Measurements from ENCODE around the gene SEL1L.

SEL1L gene

DNA sequence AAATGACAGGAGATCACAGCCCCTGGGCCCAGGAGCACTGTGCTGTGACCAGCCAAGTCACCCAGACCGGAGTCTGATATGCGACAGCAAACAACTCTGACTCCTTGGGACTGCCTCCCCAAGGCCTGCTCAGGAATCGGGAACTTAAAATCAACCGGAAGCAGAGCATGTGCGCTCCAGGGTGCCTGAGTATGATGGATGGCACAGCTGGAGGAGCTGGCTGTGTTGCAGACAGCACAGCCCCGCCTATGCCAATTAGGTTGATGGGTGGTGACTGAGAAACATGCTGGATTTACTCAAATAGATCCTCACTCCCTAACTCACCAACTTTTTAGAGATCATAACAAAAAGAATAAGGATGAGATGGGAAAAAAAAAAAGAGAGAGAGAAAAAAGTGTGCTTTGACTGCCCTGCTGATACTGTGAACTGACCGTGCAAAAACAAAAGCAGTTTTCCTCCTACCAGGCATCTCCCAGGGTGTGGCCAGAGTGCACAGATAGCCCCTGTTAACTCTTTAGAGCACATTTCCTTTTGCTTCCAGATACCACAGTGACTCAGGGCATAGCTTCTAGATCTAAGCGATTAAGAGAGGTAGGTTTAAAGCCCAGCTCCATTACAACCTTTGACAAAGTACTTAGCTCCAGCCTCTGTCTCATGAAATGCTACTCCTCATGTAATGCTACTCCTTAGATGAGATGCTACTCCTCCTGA is 106.2 kb downstream of the SEL1L start:
- H3K27ac ChIP-seq, result peak overlapping the region; percentile 51
- TF ChIP-seq, protein P1, sequence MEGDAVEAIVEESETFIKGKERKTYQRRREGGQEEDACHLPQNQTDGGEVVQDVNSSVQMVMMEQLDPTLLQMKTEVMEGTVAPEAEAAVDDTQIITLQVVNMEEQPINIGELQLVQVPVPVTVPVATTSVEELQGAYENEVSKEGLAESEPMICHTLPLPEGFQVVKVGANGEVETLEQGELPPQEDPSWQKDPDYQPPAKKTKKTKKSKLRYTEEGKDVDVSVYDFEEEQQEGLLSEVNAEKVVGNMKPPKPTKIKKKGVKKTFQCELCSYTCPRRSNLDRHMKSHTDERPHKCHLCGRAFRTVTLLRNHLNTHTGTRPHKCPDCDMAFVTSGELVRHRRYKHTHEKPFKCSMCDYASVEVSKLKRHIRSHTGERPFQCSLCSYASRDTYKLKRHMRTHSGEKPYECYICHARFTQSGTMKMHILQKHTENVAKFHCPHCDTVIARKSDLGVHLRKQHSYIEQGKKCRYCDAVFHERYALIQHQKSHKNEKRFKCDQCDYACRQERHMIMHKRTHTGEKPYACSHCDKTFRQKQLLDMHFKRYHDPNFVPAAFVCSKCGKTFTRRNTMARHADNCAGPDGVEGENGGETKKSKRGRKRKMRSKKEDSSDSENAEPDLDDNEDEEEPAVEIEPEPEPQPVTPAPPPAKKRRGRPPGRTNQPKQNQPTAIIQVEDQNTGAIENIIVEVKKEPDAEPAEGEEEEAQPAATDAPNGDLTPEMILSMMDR (conservative IDR thresholded peaks at IDR 0.05; ENCODE audit: low read depth), result no peak
- ChIA-PET CTCF (no interaction called here), POLR2A (ENCODE audit: low non-redundant PET) (no interaction called here)
- no peak for DNase-seq (ENCODE audit: low spot score)

DNA sequence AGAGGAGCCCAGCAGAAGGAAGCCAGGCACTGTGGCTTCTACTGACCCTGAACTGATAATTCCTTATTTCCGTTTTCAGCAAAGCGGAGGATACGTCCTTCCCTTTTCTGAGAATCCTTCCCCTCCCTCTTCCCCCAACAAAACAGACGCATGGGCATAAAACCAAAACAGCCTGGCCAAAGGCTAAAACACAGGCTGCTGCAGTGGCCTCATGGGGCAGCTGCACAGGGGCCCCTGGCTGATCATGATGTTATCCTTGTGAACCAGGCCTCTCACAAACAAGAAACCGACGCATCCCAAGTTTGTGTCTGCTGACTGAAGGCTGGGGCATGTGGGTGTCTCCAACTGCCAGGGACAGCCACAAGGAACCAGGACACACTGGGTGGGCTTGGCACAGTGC is 110.1 kb downstream of the SEL1L start:
- DNase-seq (ENCODE audit: low spot score), result no peak
- TF ChIP-seq, protein P1 (conservative IDR thresholded peaks at IDR 0.05; ENCODE audit: low read depth), result no peak
- peak overlapping the region; percentile 28 for H3K27ac ChIP-seq
- ChIA-PET POLR2A (ENCODE audit: low non-redundant PET) (no interaction called here), CTCF (no interaction called here)

Measured in RWPE1 (cell line).